ENCODE results near the gene SLC41A3. TPM values are rescaled to one million over a fixed set of nuclear protein-coding genes. Genes with fewer than 3 reads are reported as not detected.
A peak's percentile ranks its signal among the peaks of the same experiment; 100 is the strongest.
"Not testable (repeated sequence)": the region's sequence is repeated elsewhere in the genome, so short reads cannot be mapped to it uniquely, and the experiment has no call there.

The SLC41A3 gene
- total RNA-seq, 2 donors from 2014 or later, result 24.5 to 74.0 TPM

DNA sequence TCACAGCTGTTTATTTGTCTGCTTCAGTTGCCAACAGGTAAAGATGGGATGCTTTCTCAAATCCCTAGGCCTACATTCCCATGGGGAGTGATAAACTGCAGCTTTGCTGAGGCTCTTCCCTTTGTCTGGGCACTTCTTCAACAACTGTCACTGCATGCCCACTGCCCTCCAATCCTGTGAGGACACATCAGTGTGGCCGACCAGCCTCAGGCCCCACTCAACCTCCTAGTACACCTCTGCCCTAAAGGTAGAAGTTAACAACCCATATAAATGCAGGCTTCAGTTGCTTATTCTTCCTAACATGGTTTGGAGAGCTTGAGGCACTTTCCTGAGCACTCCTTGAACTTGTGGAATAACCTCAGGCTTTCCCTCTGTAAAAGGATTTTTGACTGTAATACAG lies 65.4 kb downstream of the SLC41A3 start:
- Mint-ChIP-seq H3K27ac (peak overlapping the region in 1 of 2 donors; percentile 22), H3K9me3 (no peaks in the 10 kb centered on the region), H3K36me3 (peaks cover 0 to 5% of the 10 kb centered on the region in 2 donors)
- ATAC-seq (no peak), DNase-seq (ENCODE audit: low spot score in 2 of 2) (no peak)

DNA sequence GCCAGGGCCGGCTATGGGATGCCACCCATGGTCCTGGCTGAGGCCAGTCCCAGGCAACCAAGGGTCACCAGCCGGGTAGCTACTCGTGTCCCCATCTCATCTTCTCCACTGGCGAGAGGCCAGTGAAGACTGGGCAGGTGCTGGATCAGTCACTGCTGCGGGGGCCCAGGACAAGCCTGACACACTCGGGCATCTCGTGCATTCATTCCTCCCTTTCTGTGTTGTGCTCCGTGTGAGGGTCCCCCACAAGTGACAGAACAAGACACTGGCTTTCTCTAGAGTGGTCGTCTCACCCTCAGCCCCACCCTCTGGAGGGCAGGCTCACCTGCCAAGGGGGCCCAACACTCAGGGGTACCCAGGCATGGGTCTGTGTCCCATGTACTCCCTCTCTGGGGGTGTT lies 66.6 kb downstream of the SLC41A3 start:
- Mint-ChIP-seq H3K36me3 (peaks cover 6 to 16% of the 10 kb centered on the region in 2 donors), H3K27ac (no peak overlapping the region), H3K9me3 (no peaks in the 10 kb centered on the region)
- no peak for ATAC-seq
- DNase-seq (ENCODE audit: low spot score in 2 of 2), result no peak

DNA sequence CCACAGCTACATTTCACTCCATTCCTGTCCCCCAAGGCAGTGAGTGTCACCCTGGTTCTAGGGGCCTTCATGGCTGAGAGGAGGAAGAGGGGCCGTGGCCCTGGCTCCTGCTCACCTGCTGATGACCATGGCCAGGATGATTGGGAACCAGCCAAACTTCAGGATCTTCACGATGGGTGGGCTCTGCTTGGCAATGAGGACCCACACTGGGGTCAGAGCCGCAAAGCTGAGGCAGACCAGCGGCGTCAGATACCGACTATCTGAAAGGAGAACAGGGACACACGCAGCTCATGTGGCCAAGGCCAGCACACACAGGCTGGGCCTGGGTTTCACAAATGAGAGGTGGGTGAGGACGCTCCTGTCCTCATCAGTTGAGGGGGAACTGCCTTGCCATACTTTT lies 67.3 kb downstream of the SLC41A3 start:
- Mint-ChIP-seq H3K27ac (peak overlapping the region in 1 of 2 donors; percentile 77), H3K36me3 (peaks cover 12 to 22% of the 10 kb centered on the region in 2 donors), H3K9me3 (no peaks in the 10 kb centered on the region)
- DNase-seq (ENCODE audit: low spot score in 2 of 2), result peak in 1 of 2 donors; percentile 28
- no peak for ATAC-seq

DNA sequence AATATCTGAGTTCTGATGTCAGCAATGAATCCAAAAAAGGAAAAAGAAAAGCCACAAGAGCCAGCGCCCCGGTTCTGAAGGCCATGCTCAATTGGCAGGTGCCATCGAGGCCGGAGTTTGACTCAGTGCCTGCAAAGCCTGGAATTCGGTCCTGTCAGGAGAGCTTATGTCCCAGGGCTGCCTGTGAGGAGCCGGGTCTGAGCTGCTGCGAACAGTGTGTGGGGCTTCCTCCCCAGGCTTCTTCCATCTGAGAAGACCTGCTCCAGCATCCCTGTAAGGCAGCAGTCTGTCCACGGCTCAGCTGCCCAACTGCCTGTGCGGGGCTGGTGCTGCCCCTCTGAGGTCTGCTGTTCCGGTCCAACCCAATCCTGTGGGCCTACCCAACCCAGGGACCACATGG lies 68.8 kb downstream of the SLC41A3 start:
- no peak overlapping the region for H3K27ac Mint-ChIP-seq
- no peaks in the 10 kb centered on the region for H3K9me3 Mint-ChIP-seq
- H3K36me3 Mint-ChIP-seq, result peaks cover 12 to 27% of the 10 kb centered on the region in 2 donors

DNA sequence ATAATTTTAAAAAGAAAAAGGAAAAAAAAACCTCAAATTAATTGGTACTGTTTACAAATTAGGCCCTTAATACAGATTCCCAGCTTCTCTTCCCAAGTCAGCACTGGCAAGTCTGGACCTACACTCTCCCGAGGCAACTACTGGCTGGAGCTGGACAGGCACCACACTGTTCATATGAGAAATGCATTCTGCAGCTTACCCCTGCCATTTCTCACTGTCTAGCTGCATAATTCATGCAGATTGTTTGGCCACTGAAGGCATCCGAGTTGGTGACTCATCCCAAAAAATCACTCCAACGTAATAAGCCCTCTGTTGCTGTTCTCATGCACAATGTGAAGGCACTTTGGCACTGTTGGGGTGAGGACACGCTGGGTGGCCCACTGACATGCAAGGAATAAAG lies 69.7 kb downstream of the SLC41A3 start:
- Mint-ChIP-seq H3K9me3 (no peaks in the 10 kb centered on the region), H3K36me3 (peaks cover 12 to 27% of the 10 kb centered on the region in 2 donors), H3K27ac (no peak overlapping the region)
- DNase-seq (ENCODE audit: low spot score in 2 of 2), result no peak
- ATAC-seq, result no peak

More for the DNA sequence above, 68.8 kb downstream of the SLC41A3 start:
- DNase-seq (ENCODE audit: low spot score in 2 of 2), result no peak
- no peak for ATAC-seq

DNA sequence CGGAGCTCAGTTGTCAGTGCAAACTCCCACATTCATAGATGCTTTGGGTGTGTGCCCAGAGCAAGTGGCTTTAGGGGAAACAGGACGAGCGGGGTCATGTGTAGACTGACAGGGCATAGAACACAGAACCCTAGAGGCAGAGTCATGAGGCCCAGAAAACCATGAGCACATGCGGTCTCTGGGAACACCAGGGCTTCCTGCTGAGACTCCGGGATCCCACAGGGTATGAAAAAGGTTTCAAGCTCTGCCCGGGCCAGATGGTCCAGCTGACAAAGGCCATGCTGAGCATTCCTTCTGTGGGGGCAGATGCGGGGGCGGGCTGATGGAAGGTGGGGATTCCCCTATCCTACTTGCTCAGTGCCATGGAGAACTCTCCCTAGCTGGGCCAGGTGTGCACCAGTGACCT lies 70.2 kb downstream of the SLC41A3 start:
- peak in 1 of 2 donors; percentile 23 for DNase-seq (ENCODE audit: low spot score in 2 of 2)
- ATAC-seq, result no peak
- Mint-ChIP-seq H3K36me3 (peaks cover 12 to 27% of the 10 kb centered on the region in 2 donors), H3K9me3 (no peaks in the 10 kb centered on the region), H3K27ac (peak overlapping the region; percentile 11 to 61)

DNA sequence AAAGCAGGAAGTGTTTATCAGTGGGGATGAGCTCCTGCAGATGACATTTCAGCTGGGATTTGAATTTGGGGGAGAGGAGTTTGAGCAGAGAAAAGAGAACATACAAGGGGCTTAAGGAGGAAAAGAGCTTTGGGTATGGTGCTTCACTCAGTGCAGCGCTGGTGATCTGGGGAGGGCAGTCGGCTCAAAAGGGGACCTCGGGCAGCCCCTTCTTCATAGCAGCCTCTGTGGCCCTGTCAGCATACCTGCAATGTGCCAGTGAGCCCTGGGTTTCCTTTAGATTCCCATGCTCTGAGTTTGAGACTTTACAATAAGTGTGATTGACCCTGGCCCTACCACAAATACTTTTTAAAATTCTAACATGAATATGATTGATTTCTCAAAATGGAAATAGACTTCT lies 74.7 kb downstream of the SLC41A3 start:
- DNase-seq (ENCODE audit: low spot score in 2 of 2) (no peak), ATAC-seq (no peak)
- H3K36me3 Mint-ChIP-seq, result peaks cover 24 to 37% of the 10 kb centered on the region in 2 donors
- no peak overlapping the region for H3K27ac Mint-ChIP-seq
- H3K9me3 Mint-ChIP-seq, result no peaks in the 10 kb centered on the region

DNA sequence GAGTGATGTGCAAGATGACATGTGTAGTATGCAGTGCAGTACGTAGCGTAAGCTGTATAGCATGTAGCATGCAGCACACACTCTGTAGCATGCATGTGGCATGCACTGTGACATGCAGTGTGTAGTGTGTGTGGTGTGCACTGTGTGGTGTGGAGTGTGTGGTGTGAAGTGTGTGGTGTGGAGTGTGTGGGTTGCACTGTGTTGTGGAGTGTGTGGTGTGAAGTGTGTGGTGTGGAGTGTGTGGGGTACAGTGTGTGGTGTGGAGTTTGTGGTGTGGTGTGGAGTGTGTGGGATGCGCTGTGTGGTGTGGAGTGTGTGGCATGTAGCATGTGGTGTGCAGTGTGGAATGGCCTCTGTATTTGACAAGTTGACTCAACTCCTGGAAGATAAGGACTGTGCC lies 75.7 kb downstream of the SLC41A3 start:
- H3K27ac Mint-ChIP-seq, result no peak overlapping the region
- H3K36me3 Mint-ChIP-seq, result peaks cover 24 to 29% of the 10 kb centered on the region in 2 donors
- no peak for DNase-seq (ENCODE audit: low spot score in 2 of 2)
- no peaks in the 10 kb centered on the region for H3K9me3 Mint-ChIP-seq
- ATAC-seq, result peak in 1 of 2 donors; percentile 9

DNA sequence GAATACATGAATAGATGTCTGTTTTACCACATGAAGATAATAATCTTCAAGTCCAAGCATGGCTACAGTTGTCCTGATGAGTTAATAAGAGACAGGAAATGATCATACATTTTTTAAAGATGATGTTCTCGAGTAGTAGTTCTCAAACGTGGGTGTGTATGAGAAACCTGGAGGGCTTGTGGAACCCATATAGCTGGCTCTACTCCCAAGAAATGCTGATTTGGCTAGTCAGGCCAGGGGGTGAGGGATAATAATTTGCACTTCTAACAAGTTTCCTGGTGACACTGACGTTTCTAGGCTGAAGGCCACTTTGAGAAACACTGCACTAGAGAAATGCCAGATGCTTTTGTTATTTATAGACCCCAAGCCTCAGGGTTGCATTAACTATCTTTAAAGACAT lies 78.0 kb downstream of the SLC41A3 start:
- ATAC-seq (no peak), DNase-seq (ENCODE audit: low spot score in 2 of 2) (no peak)
- Mint-ChIP-seq H3K27ac (no peak overlapping the region), H3K9me3 (peaks cover 4 to 10% of the 10 kb centered on the region in 2 donors), H3K36me3 (peaks cover 12 to 14% of the 10 kb centered on the region in 2 donors)

DNA sequence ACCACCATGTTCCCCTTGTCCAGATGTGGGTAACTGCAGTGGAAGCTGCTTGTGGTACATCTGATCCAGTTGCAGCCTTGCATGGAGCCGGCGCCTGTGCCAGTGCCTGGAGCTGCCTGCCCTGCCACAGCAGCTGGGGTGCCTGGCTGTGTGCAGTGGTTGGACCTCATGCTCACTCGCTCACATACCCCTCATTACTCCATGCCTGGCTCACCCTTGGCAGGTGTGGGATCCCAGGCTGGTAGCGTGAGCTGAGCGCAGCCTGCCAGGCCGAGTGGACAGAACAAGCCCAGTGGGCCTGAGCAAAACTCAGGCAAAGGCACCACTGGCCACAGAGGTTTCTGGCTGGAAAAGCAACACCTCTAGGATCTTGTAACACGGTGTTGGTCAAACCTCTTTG lies 79.2 kb downstream of the SLC41A3 start:
- no peak overlapping the region for H3K27ac Mint-ChIP-seq
- DNase-seq (ENCODE audit: low spot score in 2 of 2) (no peak), ATAC-seq (no peak)
- H3K9me3 Mint-ChIP-seq, result peaks cover 4 to 10% of the 10 kb centered on the region in 2 donors
- peaks cover 10 to 12% of the 10 kb centered on the region in 2 donors for H3K36me3 Mint-ChIP-seq

DNA sequence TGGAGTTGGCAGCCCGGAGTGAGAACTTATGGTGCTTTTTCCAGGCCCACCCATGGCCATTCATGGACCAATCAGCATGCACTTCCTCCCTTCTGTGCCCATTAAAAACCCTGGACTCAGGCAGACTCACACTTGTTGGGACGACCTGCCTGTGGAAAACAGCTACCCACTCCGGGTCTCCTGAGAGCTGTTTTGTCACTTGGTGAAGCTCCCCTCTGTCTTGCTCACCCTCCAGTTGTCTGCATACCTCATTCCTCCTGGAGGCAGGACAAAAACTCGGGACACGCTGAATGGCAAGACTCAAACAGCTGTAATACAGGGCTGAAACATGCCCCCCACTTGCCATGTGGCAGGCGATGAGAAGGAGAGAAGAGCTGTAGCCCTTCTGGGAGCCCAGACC lies 79.7 kb downstream of the SLC41A3 start:
- ATAC-seq (no peak), DNase-seq (ENCODE audit: low spot score in 2 of 2) (no peak)
- Mint-ChIP-seq H3K36me3 (peaks cover 13 to 15% of the 10 kb centered on the region in 2 donors), H3K27ac (no peak overlapping the region), H3K9me3 (peaks cover 8 to 15% of the 10 kb centered on the region in 2 donors)

DNA sequence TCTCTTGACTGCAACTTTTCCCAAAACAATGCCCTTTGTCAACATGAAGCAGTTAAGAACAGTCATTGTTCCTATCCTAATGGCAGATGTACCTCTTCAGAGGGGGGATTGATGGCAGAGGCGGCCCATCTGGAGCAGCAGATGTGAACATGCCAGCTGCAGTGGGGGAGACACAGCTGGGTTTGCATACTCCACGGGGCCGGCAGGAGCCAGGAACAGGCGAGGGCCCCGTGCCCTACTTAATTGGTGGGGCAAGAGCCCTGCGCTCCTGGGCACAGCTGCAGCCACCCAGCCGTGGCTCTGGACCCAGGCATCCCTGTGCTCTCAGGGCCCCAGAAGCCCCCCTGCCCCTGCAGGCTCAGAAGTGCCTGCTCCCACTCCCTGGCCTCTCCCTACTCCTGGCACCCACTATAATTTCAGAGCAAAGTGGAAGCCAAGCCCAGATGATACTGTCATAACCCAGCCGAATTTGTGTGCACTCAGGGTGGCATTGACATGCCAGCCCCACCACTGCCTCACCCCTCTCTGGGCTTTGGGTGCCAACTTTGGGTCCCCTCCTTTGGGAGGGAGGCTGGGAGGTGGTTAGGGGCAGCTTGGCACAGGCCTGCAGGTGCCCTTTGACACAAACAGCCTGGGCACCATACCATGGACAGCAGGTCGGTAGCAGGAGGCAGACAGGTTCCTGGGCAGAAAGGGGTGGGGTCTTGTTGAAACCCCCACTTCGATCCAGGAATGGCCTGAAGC lies 80.3 kb downstream of the SLC41A3 start:
- no peak overlapping the region for H3K27ac Mint-ChIP-seq
- no peak for ATAC-seq
- H3K36me3 Mint-ChIP-seq, result peaks cover 19 to 21% of the 10 kb centered on the region in 2 donors
- no peak for DNase-seq (ENCODE audit: low spot score in 2 of 2)
- H3K9me3 Mint-ChIP-seq, result peaks cover 12 to 21% of the 10 kb centered on the region in 2 donors

DNA sequence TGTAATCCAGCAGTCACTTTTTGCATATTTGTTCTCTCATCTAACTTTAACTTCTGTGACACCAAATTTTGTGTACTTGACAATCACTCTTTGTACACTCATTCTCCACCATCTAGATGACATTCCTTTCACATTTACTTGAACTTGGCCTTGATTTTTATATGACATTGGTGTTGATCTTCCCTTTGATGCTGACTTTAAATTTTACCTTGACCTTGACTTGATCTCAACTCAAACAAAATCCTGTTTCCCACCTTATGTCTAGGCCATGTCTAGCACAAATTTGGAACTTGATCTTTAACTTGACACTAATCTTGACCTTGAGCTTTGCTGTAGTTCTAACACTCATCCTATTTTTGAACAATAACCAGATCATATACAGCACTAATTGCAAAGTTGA lies 81.7 kb downstream of the SLC41A3 start:
- H3K9me3 Mint-ChIP-seq, result peaks cover 20 to 30% of the 10 kb centered on the region in 2 donors

DNA sequence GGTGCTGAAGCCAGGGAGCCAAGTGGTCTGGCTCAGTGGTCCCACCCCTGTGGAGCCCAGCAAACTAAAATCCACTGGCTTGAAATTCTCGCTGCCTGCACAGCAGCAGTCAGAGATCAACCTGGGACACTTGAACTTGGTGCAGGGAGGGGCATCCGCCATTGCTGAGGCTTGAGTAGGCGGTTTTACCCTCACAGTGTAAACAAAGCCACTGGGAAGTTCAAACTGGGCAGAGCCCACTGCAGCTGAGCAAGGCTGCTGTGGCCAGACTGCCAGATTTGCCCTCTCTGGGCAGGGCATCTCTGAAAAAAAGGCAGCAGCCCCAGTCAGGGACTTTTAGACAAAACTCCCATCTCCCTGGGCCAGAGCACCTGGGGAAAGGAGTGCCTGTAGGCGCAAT lies 87.2 kb downstream of the SLC41A3 start:
- peaks cover 19 to 25% of the 10 kb centered on the region in 2 donors for H3K36me3 Mint-ChIP-seq
- H3K27ac Mint-ChIP-seq; DNase-seq (ENCODE audit: low spot score in 2 of 2); ATAC-seq: not testable (repeated sequence)
- H3K9me3 Mint-ChIP-seq, result peaks cover 16 to 25% of the 10 kb centered on the region in 2 donors

More for the DNA sequence above, 81.7 kb downstream of the SLC41A3 start:
- H3K27ac Mint-ChIP-seq, result no peak overlapping the region
- H3K36me3 Mint-ChIP-seq, result peaks cover 19 to 20% of the 10 kb centered on the region in 2 donors
- ATAC-seq (no peak), DNase-seq (ENCODE audit: low spot score in 2 of 2) (no peak)

DNA sequence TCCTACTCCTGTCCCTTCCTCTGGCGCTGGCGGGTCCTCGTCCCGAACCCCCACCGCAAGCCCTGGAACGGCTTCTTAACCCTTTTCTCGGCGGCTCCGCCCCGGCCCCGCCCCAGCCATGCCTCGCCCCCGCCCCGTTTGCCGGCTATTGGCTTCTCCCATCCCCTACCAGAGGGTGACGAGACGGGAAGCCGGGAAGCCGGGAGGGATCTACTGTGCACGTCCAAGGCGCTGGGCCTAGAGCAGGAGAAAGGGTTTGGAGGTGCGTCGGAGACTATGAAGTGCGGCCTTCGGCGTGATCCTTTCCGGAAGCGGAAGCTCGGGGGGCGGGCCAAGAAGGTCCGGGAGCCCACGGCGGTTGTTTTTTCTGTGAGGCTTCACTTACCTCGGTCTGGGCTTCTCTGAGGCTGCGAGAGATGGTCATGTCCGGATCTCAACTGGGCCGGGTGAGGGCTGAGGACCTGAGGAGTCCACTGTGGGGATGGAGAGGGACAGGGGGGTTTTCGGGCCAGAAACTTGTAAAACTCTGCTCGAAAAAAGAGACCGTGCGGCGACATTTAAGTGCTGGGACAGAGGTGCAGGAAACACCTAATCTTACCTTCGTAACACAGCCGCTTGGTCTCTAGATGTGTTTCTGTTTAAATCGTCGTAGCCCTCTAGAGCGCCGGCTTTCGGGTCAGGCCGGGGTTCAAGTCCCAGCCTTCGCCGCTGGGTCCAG lies 93.5 kb downstream of the SLC41A3 start:
- DNase-seq (ENCODE audit: low spot score in 2 of 2) (peak; percentile 70 to 83), ATAC-seq (peak; percentile 92 to 95)
- Mint-ChIP-seq H3K27ac (peak overlapping the region; percentile 92 to 98), H3K9me3 (peaks cover 0 to 4% of the 10 kb centered on the region in 2 donors), H3K36me3 (peaks cover 14 to 16% of the 10 kb centered on the region in 2 donors)

DNA sequence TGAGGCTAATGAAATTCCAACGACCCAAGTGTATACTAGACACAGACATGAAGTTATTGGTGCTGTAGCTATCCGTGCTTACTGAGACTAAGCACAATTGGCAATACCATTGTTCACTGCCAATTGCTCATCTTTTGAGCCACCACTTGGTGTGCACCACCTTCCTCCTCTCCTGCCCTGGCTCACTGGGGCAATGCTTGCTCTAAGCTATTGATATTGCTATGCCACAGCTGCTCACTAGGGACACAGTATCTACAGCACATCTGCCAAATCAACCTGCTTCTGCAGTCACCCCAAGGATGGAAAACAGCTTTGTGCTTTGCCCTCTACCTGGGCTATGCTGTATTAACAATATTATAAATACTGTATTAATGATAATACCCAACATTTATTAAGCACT lies 99.0 kb downstream of the SLC41A3 start:
- H3K9me3 Mint-ChIP-seq; DNase-seq (ENCODE audit: low spot score in 2 of 2); H3K27ac Mint-ChIP-seq; H3K36me3 Mint-ChIP-seq: not testable (repeated sequence)
- ATAC-seq, result peak in 1 of 2 donors; percentile 28

DNA sequence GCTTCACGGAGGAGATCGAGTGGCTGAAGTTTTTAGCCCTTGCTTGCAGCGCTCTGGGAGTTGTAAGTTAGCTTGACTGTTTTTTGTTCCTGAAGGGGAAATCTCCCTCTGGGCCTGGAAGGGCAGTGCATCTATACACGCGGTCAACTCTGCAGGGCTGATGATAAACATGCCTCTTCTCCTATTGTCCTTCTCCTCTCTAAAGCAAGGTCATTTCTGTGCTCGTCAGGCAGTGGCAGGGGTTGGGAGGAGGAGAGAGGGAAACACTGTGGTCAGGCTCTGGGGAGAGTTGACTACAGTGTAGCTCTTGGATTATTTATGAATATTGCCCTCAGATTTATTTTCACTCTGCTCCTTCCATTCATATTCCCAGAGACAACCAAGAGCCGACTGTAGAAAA lies 106.8 kb downstream of the SLC41A3 start:
- not testable (repeated sequence) for ATAC-seq; DNase-seq (ENCODE audit: low spot score in 2 of 2); H3K27ac Mint-ChIP-seq; H3K9me3 Mint-ChIP-seq; H3K36me3 Mint-ChIP-seq
